HG02798 (cell line): ENCODE results near the gene GDF3.
"Not testable (repeated sequence)": the region's sequence is repeated elsewhere in the genome, so short reads cannot be mapped to it uniquely, and the experiment has no call there.

Experiments used
- ATAC-seq: cut with Tn5 transposase; IDR thresholded peaks from one replicate; pipeline ENCODE4 v1.9.1; 2021; ENCODE audit warnings: mild to moderate bottlenecking; ENCODE audit not compliant: unreplicated experiment, poor library complexity

The GDF3 gene

GRCh38 chr12:7668171-7668570, 27.4 kb downstream of the GDF3 start:
- ATAC-seq, result no peak

GRCh38 chr12:7667125-7667524, 28.4 kb downstream of the GDF3 start:
- ATAC-seq, result no peak

- ATAC-seq, result no peak
These were observed 29.0 kb downstream of the GDF3 start for GRCh38 chr12:7666595-7666994.

GRCh38 chr12:7661741-7662140, 33.8 kb downstream of the GDF3 start:
- no peak for ATAC-seq

DNA sequence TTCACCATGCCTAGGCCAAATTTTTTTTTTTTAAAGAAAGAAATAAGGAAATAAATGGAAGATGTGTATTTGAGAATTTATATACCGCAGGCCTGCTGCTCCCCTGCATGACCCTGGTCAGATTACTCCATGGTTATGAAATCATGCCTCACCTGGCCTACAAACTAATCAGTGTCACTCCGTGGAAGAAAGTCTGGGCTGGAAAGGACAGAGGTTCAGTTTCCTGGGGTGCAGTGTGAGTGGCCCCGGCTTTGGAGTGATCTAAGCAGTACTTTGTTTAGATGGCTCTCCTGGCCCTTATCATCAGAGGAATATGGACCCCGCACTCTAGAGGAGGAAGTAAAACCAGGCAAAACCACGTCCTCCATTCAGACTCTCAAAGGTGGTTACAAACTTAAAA, 39.5 kb downstream of the GDF3 start:
- ATAC-seq, result no peak

GRCh38 chr12:7650091-7650490, 45.5 kb downstream of the GDF3 start:
- ATAC-seq, result no peak

DNA sequence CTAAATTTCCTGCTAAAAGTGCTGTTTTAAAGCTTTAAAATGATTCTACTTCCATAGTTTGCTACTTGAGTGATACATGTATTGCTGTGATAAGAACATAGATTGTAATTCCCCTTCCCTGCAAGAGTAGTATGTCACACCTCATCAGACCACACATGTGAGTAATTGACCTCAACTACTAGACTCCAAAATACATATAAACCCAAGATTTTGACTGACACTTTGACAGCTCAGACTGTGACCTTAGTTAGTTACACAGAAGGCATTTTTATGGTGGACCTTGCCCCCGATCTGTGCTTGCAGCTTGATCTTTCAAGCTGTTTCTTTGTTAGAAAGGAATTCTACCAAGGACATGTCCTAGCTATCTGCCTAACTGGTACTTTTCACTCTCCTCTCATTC, 48.5 kb downstream of the GDF3 start:
- no peak for ATAC-seq

GRCh38 chr12:7646178-7646475, 49.4 kb downstream of the GDF3 start:
- no peak for ATAC-seq

- no peak for ATAC-seq
These were observed 50.0 kb downstream of the GDF3 start for GRCh38 chr12:7645395-7646177.

GRCh38 chr12:7642876-7643309, 52.7 kb downstream of the GDF3 start:
- ATAC-seq, result no peak

GRCh38 chr12:7642287-7642686, 53.3 kb downstream of the GDF3 start:
- no peak for ATAC-seq

DNA sequence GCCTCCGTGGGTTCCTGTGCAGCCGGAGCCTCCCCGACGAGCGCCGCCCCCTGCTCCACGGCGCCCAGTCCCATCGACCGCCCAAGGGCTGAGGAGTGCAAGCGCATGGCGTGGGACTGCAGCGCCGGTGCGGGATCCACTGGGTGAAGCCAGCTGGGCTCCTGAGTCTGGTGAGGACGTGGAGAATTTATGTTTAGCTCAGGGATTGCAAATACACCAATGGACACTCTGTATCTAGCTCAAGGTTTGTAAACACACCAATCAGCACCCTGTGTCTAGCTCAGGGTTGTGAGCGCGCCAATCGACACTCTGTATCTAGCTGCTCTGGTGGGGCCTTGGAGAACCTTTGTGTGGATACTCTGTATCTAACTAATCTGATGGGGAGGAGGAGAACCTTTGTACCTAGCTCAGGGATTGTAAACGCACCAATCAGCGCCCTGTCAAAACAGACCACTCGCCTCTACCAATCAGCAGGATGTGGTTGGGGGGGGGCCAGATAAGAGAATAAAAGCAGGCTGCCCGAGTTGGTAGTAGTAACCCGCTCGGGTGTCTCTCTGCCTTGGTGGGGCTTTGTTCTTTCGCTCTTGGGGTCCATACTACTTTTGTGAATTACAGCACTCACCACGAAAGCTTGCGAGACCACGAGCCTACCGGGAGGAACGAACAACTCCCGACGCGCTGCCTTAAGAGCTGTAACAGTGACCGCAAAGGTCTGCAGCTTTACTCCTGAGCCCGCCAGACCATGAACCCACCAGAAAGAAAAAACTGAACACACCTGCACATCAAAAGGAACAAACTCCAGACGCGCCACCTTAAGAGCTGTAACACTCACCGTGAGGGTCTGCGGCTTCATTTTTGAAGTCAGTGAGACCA, 55.2 kb downstream of the GDF3 start:
- not testable (repeated sequence) for ATAC-seq
